ENCODE measurements around the gene CLASP2.
"Not testable (repeated sequence)": the region's sequence is repeated elsewhere in the genome, so short reads cannot be mapped to it uniquely, and the experiment has no call there.

GRCh38 chr3:33459577-33459976, 258.5 kb downstream of the CLASP2 start:
- TF ChIP-seq, protein P1, sequence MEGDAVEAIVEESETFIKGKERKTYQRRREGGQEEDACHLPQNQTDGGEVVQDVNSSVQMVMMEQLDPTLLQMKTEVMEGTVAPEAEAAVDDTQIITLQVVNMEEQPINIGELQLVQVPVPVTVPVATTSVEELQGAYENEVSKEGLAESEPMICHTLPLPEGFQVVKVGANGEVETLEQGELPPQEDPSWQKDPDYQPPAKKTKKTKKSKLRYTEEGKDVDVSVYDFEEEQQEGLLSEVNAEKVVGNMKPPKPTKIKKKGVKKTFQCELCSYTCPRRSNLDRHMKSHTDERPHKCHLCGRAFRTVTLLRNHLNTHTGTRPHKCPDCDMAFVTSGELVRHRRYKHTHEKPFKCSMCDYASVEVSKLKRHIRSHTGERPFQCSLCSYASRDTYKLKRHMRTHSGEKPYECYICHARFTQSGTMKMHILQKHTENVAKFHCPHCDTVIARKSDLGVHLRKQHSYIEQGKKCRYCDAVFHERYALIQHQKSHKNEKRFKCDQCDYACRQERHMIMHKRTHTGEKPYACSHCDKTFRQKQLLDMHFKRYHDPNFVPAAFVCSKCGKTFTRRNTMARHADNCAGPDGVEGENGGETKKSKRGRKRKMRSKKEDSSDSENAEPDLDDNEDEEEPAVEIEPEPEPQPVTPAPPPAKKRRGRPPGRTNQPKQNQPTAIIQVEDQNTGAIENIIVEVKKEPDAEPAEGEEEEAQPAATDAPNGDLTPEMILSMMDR (IDR thresholded peaks at IDR 0.05), result not testable (repeated sequence)
- not testable (repeated sequence) for TF ChIP-seq EZH2, EZH2phosphoT487 (IDR thresholded peaks at IDR 0.05)

Measured in neural progenitor cell (in vitro differentiated cells).